Body of pancreas (tissue), 4 donors: ENCODE results near the gene PRDM15. TPM values are rescaled to one million over a fixed set of nuclear protein-coding genes. Genes with fewer than 3 reads are reported as not detected.

Experiments used
- ATAC-seq: fragments of 150-250 bp; one replicate; pipeline ENCODE4 v1.9.1; 2016
- DNase-seq, 4 donors: peaks; one replicate each; pipeline ENCODE4 v3.0.0-alpha.2; 2019
- H3K27ac ChIP-seq, 4 donors: fragments of 200-600 bp; sonication (generic); 1 replicate in 3 of 4; 2 replicates in 1 of 4; pipeline versions ENCODE4 v1.5.1 to v1.6.1; 2016 to 2019; ENCODE audit warnings: mild to moderate bottlenecking in 1 of 4, mixed read lengths in 1 of 4, moderate library complexity in 1 of 4
- H3K27me3 ChIP-seq, 2 donors: fragments of 200-600 bp; sonication (generic); one replicate each; pipeline ENCODE4 v1.6.0; 2016; ENCODE audit warnings: mild to moderate bottlenecking in 1 of 2
- H3K36me3 ChIP-seq, 2 donors: fragments of 200-600 bp; sonication (generic); replicated peaks in 1 of 2; 2 replicates each; pipeline ENCODE4 v1.5.1; 2016; ENCODE audit warnings: low read depth in 2 of 2; ENCODE audit not compliant: insufficient read depth in 1 of 2
- H3K4me1 ChIP-seq: fragments of 200-600 bp; sonication (generic); one replicate; pipeline ENCODE4 v1.6.0; 2016
- H3K4me3 ChIP-seq, 2 donors: fragments of 200-600 bp; sonication (generic); 1 replicate in 1 of 2; 2 replicates in 1 of 2; pipeline ENCODE4 v1.5.1; 2016 to 2019
- H3K9me3 ChIP-seq, 3 donors: fragments of 200-600 bp; sonication (generic); 1 replicate in 2 of 3; 2 replicates in 1 of 3; pipeline ENCODE4 v1.5.1; 2016
- POLR2A ChIP-seq, 3 donors: fragments of 450-650 bp; IDR thresholded peaks; one replicate each; pipeline ENCODE4 v1.6.1; 2016; ENCODE audit warnings: antibody characterized with exemption in 3 of 3, mild to moderate bottlenecking in 2 of 3
- WGBS, 2 donors: methylation state at CpG; one replicate each; pipeline ENCODE4 v1.1.5; 2017; 5-methylcytosine and 5-hydroxymethylcytosine counted together
- intact Hi-C: fragments of 100-400 bp; cut with DNase I; formaldehyde crosslinking; loops from one replicate; pipeline ENCODE4 v1.15.1; 2023
- total RNA-seq, 2 donors: library from RNA; depleted of rRNA; stranded (reverse); fragments of >200 nt; gene quantifications; one replicate each; pipeline ENCODE4 v1.1.0, GENCODE V29; 2016
- TF ChIP-seq, protein P1 (sequence below), 7 experiments: fragments of 450-650 bp in 4 of 7; fragments of 200-600 bp in 3 of 7; sonication (generic) in 3 of 7; IDR thresholded peaks; one replicate each; pipeline ENCODE4 v1.5.1; 2016 to 2019; ENCODE audit warnings: antibody characterized with exemption in 7 of 7

The PRDM15 gene
- total RNA-seq, 2 donors from 2014 or later = 3.1 to 6.9 TPM

DNA sequence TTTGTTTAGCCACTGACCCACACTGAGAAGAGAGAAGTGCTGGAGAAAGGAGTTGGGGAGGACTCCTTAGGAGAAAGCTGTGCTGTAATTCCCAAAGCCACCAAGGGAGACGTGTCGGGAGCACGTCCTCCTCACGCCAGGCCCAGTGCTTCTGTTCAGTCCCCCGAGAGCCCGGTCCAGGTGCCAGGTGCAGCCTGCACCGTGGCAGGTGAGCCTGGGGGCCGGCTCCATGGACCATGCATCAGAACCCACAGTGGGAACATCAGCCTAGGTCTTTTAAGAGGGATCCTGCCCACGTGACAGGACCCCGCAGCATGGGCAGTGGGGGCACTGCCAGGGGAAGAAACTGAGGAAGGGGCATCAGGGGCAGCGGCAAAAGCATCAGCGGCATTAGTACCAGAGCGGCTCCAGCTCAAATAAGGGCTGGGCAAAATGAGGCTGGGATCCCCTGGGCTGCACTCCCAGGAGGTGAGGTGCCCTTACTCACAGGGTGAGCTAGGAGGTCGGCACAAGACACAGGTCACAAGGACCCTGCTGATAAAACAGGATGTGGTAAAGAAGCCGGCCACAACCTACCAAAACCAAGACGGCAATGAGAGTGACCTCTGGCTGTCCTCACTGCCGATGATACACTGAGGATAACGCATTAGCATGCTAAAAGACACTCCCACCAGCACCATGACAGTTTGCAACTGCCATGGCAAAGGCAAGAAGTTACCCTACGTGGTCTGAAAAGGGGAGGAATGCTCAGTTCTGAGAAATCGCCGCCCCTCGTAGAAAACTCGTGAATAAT, 24.6 kb upstream of the PRDM15 start:
- no peak for ATAC-seq
- H3K27me3 ChIP-seq = no peaks in the 10 kb centered on the region
- H3K9me3 ChIP-seq = no peaks in the 10 kb centered on the region
- DNase-seq = no peak
- no peak overlapping the region for H3K4me3 ChIP-seq
- no peak overlapping the region for H3K27ac ChIP-seq
- H3K4me1 ChIP-seq = peaks cover 20% of the 10 kb centered on the region
- peaks cover 2 to 5% of the 10 kb centered on the region in 2 donors for H3K36me3 ChIP-seq
- TF ChIP-seq POLR2A (IDR thresholded peaks at IDR 0.05) = no peak
- TF ChIP-seq, protein P1, sequence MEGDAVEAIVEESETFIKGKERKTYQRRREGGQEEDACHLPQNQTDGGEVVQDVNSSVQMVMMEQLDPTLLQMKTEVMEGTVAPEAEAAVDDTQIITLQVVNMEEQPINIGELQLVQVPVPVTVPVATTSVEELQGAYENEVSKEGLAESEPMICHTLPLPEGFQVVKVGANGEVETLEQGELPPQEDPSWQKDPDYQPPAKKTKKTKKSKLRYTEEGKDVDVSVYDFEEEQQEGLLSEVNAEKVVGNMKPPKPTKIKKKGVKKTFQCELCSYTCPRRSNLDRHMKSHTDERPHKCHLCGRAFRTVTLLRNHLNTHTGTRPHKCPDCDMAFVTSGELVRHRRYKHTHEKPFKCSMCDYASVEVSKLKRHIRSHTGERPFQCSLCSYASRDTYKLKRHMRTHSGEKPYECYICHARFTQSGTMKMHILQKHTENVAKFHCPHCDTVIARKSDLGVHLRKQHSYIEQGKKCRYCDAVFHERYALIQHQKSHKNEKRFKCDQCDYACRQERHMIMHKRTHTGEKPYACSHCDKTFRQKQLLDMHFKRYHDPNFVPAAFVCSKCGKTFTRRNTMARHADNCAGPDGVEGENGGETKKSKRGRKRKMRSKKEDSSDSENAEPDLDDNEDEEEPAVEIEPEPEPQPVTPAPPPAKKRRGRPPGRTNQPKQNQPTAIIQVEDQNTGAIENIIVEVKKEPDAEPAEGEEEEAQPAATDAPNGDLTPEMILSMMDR (IDR thresholded peaks at IDR 0.05) = no peak
- intact Hi-C loops = no loop called here
- 83 to 86% methylated on average over 20 to 23 of the region's 23 CpGs for WGBS, 2 donors

DNA sequence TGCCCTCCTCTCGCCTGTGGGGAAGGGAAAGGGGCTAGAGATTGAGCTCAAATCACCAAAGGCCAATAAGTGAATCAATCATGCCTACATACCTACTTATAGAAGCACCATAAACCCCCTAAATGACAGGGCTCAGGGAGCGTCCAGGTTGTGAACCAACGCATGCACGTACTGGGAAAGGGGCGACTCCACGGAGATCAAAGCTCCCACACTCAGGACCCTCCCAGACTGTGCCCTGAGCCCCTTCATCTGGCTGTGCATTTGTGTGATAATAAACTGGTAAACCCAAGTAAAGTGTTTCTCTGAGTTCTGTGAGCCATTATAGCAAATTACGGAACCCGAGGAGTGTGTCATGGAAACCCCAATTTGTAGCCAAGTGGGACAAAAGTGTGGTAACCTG, 23.8 kb upstream of the PRDM15 start:
- H3K36me3 ChIP-seq = peaks cover 2 to 5% of the 10 kb centered on the region in 2 donors
- 85 to 97% methylated on average over 7 to 8 of the region's 8 CpGs for WGBS, 2 donors
- DNase-seq (no peak), ATAC-seq (no peak)
- H3K27ac ChIP-seq = peak overlapping the region in 2 of 4 donors; percentile 82 to 87
- no peaks in the 10 kb centered on the region for H3K9me3 ChIP-seq
- intact Hi-C loops = no loop called here
- peaks cover 20% of the 10 kb centered on the region for H3K4me1 ChIP-seq
- H3K4me3 ChIP-seq = no peak overlapping the region
- H3K27me3 ChIP-seq = no peaks in the 10 kb centered on the region
- TF ChIP-seq, protein P1 (IDR thresholded peaks at IDR 0.05) = no peak
- no peak for TF ChIP-seq POLR2A (IDR thresholded peaks at IDR 0.05)

DNA sequence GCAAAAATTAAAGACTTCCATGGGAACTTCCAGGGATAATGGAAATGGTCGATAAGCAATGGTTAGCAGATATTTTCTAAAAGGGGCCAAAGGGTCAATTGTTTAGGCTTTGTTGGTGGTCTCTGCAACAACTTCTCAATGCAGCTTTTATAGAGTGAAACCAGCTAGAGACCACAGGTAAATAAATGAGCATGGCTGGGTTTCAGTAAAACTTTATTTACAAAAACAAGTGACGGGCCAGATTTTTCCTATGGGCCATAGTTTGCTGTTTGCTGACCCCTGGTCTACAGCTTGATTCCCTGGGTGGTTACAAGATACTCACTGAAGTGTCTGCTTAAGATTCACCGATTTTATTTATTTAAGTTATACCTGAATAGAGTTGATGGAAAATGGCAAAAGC, 22.6 kb upstream of the PRDM15 start:
- H3K36me3 ChIP-seq = no peaks in the 10 kb centered on the region
- no peaks in the 10 kb centered on the region for H3K27me3 ChIP-seq
- WGBS, 2 donors = 86 to 96% methylated on average over 3 of the region's 3 CpGs
- peak overlapping the region; percentile 74 to 87 (median 84) for H3K27ac ChIP-seq
- no peaks in the 10 kb centered on the region for H3K9me3 ChIP-seq
- TF ChIP-seq, protein P1 (IDR thresholded peaks at IDR 0.05) = no peak
- no peak for TF ChIP-seq POLR2A (IDR thresholded peaks at IDR 0.05)
- no peak overlapping the region for H3K4me3 ChIP-seq
- H3K4me1 ChIP-seq = peaks cover 20% of the 10 kb centered on the region
- ATAC-seq = no peak
- intact Hi-C loops = no loop called here
- no peak for DNase-seq

DNA sequence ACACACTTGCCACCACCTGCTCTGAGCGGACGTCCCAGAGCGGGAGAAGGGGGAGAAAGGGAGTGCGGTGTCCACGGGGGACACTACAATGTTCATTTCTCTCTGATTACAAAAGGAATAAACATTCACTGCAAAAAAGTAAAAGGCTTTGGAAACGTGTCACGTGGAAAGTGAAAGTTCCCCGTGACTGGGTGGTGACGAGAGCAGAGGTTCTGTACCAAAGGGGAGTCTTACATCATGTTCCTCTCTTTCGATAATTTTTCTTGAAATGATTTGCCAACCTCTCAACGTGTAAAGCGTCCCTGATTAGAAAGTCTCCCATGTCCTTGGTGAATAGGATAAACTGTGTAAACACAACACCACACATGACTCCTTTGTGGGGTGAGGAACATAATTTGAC, 22.0 kb upstream of the PRDM15 start:
- H3K9me3 ChIP-seq = no peaks in the 10 kb centered on the region
- H3K27me3 ChIP-seq = no peaks in the 10 kb centered on the region
- no peaks in the 10 kb centered on the region for H3K36me3 ChIP-seq
- H3K4me1 ChIP-seq = peaks cover 20% of the 10 kb centered on the region
- ATAC-seq (peak; percentile 98), DNase-seq (peak; percentile 76 to 89 (median 80))
- intact Hi-C loops = no loop called here
- H3K4me3 ChIP-seq = no peak overlapping the region
- 27 to 35% methylated on average over 12 of the region's 12 CpGs for WGBS, 2 donors
- peak in 2 of 3 donors; percentile 57 to 62 for TF ChIP-seq POLR2A (IDR thresholded peaks at IDR 0.05)
- TF ChIP-seq, protein P1 (IDR thresholded peaks at IDR 0.05) = no peak
- peak overlapping the region; percentile 74 to 87 (median 84) for H3K27ac ChIP-seq

DNA sequence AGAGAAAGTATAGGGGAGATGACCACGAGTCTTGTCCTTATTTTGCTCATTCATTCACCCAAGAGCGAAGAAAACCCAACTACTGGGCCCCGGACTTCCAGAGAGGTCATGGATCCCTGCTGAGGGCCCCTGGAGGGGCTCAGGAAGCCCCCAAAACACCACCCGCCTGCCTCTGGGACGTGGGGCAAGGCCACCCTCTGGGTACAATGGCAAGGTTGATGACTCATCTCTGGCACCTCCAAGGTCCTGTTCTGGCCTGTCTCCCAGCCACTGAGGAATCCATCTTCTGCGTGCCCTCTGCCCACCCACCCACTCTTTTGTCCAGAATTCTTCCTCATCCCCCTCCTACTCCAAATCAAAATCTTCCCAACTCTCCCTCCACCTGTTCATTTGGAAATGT, 21.3 kb upstream of the PRDM15 start:
- WGBS, 2 donors = 77 to 80% methylated on average over 6 of the region's 6 CpGs
- intact Hi-C loops = no loop called here
- no peaks in the 10 kb centered on the region for H3K9me3 ChIP-seq
- DNase-seq = peak; percentile 35 to 49 (median 42)
- H3K36me3 ChIP-seq = no peaks in the 10 kb centered on the region
- peaks cover 20% of the 10 kb centered on the region for H3K4me1 ChIP-seq
- H3K27me3 ChIP-seq = no peaks in the 10 kb centered on the region
- peak overlapping the region; percentile 39 to 87 (median 84) for H3K27ac ChIP-seq
- no peak for TF ChIP-seq POLR2A (IDR thresholded peaks at IDR 0.05)
- TF ChIP-seq, protein P1 (IDR thresholded peaks at IDR 0.05) = no peak
- no peak for ATAC-seq
- no peak overlapping the region for H3K4me3 ChIP-seq
